GM12872 (cell line): ENCODE measurements around the gene ATE1.

Experiments
- TF ChIP-seq, protein P1 (sequence below): IDR thresholded peaks from 3 replicates; pipeline ENCODE4 v1.5.1; 2011; ENCODE audit warnings: low read depth, mild to moderate bottlenecking, low read length, moderate library complexity; ENCODE audit not compliant: insufficient read depth

Gene ATE1

DNA sequence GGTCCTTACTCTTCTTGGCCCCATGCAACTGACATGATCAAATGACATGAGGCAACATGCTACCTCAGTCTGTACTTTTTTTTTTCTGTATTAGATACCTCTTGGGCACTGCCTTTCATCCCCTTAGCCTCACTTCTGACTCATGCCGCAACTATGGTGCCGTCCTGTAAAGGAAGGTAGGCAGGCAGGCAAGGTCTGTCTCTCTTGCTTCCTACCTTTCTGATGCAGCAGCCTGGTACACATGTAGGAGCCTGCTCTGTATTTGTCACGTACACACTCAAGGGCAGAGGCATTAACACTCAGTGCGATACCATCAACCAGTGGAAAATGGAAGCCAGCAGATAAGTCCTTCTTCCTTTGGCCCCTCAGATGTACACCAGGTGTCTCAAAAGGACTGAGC is 146.7 kb downstream of the ATE1 start:
- TF ChIP-seq, protein P1, sequence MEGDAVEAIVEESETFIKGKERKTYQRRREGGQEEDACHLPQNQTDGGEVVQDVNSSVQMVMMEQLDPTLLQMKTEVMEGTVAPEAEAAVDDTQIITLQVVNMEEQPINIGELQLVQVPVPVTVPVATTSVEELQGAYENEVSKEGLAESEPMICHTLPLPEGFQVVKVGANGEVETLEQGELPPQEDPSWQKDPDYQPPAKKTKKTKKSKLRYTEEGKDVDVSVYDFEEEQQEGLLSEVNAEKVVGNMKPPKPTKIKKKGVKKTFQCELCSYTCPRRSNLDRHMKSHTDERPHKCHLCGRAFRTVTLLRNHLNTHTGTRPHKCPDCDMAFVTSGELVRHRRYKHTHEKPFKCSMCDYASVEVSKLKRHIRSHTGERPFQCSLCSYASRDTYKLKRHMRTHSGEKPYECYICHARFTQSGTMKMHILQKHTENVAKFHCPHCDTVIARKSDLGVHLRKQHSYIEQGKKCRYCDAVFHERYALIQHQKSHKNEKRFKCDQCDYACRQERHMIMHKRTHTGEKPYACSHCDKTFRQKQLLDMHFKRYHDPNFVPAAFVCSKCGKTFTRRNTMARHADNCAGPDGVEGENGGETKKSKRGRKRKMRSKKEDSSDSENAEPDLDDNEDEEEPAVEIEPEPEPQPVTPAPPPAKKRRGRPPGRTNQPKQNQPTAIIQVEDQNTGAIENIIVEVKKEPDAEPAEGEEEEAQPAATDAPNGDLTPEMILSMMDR = no peak

DNA sequence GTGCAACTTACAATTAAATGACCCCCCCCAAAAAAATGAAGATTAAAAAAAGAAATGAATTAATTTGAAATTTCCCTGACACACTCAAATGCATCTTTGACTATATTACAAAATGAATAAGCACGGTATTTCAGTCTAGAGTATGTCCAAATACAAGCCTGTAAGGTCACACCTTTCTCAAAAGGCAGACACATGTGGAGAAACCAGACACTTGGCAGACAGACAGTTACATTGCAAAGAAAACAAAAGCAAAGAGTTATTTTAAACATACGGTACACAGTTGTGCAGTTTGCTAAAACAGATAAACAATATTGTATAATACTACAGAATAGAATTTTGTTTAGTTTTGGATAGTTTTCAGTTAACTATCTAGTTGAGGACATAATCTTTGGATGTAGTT is 153.0 kb downstream of the ATE1 start:
- TF ChIP-seq, protein P1 = no peak

DNA sequence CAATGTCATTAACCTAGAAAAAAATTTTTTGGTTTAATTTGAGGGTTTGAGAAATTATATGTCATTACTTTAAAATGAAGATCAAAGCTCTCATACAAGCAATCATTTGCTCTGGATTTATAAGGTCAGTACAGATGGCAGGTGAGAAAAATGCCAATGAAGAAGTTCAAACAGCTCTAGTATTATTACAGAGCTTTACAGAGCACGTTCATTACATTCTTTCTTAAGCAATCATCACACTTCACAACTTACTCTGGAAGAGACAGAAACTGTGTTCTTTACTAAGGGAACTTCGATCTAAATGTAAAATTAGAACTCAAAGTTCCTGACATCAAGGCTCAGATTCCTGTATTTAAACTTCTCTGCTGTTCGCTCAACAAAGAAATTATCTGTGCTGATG is 153.4 kb downstream of the ATE1 start:
- TF ChIP-seq, protein P1 = no peak

DNA sequence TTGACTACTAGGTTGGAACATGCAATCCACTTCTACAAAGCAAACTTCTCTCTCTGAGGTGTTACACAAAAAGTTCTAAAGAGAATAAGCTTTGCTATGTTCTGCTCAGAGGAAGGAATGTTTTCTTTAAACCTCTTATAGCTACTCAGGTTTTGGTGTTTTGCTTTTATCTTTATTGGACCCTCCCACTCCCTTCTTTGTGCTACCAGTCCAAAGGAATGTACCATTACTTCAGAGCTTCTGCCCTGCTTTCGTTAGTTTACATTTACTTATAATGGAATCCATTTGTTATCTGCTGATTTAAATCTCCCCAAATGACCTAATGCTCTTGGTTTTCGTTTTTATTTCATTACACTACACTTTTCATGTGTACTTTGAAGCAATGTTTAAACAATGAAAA is 154.9 kb downstream of the ATE1 start:
- TF ChIP-seq, protein P1 = no peak

DNA sequence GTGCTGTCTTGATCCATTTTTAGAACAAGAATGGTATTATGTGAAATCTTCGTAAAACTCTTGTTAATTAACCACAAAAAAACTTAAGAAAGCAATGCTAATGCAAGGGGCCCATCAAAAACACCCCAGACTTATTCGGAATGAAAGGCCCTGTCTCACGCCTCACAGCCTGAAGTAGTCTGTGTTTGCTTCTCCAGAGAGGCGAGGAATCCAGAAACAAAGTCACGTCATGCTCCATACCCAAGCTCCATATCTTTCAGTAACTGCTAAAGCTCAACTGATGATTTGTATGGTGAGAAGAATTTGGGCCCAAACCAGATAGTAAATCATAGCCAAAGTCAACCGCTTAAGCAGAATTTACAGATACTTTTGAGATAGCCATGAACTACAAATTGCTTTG is 155.4 kb downstream of the ATE1 start:
- TF ChIP-seq, protein P1 = no peak

DNA sequence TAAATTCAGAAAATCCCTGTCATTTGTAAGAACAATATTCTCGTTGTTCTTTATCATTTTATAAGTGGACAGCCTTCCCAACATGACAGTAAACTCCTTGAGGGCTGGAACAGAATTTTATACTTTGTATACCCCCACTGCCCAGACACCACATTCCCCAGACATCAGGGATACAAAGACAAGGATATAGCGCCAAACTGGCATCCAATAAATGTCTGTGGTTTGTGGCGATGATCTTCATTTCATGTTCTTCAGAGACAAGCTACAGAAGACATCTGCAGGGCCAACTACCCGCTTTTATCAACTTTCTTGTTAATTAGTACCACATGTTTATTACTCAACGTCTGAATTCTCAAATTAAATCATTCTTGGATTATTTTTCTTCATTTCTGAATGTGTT is 155.9 kb downstream of the ATE1 start:
- TF ChIP-seq, protein P1 = no peak

DNA sequence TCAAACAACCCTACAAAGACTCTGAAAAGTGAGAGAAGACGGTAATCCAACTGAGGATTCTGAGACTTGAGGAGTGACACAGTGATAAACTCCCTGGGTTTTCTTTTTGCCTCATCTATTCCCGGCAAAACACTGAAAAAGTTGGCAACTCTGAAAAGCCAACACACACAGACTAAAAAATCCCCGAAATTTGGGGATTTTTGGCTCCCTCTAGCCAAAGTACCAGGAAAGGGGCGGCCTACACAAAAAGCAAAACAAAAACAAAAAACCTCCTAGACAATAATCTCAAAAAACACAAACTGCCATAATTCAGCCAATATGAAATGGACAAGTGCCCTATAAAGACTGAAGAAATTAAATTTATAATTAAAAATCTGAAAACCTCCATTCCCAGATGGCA is 161.4 kb downstream of the ATE1 start:
- TF ChIP-seq, protein P1 = no peak

DNA sequence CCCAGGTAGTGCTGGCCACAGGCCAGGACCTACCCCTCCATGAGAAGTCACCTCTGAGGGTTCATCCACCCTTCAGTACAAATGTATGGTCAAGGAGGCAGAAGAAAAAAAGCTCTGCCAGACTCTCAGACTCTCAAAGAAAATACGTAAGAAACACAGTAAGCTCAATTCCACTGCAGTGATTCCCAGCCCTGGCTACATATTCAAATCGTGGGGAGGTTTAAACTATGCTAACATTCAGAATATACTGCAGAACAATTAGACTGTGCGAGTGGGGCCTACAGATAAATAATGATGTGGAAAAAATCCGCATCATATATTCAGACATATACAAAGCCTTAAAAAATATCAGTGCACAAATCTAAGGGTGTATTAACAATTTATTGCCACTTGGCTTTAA is 162.6 kb downstream of the ATE1 start:
- TF ChIP-seq, protein P1 = no peak
